ENCODE data around the gene NLGN1.

The NLGN1 gene

DNA sequence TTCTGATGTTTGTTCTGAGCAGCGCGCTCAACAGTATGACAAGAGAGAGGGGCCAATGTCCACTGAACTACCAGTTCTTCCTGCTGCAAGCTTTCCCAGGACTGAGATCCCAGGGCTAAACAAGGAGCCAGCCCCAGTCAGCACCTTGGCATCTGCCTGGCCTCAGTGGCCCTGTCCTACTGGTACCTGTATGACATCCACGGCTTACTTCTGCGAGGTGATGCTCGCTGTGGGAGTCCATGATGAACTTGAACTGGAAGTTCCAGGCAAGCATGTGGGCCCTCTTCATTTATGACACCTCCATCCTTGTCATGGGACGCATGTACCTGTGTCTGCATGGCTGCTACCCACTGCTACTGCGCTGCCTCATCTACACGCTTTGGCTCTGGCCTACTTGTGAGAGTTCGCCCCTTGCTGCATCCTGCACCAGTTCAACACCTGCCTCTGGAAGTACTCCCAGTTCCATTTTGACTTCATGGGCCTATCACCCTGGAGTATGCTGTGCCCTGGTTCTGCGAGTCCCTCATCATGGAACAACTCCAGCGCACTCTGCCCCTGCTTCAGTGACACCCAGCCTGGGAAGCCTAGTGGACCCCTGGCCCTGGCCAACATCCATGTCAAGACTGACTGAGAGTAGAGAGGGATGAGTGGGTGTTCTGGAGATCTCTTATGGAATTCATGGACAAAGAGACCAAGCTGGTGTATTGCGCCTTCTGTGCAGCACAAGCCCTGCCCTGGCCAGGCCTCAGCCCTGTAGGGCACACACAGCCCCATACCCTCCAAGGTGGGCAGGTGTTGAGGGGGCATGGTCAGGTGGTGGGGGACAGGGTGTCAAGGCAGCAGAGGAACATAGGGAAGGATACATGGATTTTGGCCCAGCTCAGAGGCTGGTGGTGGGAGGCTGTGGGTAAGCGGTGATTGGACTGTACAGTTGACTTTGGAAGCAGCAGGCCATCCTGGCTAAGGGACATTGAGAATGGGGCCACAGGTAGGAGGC lies 246.8 kb downstream of the NLGN1 start:
- no peak for DNase-seq

DNA sequence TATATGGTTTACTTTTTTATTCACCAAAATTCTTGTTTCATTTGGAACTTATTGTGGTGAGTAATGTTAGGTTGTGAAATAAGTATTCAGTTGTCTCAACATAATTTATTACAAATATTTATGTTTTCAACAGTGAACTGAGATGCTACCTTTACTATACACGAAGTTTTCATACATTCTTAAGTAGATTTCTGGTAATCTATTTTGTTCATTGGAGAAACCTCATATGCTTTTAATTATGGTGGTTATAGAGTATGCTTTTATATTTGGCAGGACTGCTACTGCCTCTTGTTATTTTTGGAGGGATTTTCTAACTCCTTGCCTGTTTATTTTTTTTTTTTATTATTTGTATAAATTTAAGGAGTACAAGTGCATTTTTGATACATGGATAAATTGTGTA lies 253.1 kb downstream of the NLGN1 start:
- DNase-seq = no peak

DNA sequence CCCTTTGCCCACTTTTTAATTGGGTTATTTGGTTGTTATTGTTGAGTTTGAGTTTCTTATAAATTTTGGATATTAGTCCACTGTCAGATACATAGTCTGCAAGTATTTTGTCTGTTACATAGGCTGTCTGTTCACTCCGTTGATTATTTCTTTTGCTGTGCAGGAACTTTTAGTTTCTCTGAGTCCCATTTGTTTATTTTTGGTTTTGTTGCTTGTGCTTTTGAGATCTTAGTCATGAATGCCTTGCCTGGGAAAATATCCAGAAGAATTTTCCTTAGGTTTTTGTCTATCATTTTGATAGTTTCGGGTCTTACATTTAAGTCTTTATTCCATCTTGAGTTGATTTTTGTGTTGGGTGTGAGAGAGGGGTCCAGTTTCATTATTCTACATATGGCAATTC lies 254.5 kb downstream of the NLGN1 start:
- DNase-seq = no peak

DNA sequence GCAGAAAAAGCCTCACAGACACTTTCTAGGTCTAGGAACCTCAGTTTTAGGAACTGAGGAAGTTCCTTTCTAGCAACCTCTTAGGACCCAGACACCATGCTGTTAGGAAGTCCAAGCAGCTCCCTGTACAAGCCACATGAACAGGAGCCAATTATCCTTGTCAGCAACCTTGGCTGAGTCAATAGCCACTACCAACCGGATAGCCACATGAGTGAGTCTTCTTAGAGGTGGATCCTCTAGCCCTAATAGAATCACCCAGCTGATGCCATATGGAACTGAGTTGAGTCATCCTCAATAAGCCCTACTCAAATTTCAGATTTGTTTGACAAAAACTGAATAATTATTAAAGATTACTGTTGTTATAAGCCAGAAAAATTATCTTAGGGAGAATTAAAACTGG lies 256.2 kb downstream of the NLGN1 start:
- peak; percentile 53 for DNase-seq

DNA sequence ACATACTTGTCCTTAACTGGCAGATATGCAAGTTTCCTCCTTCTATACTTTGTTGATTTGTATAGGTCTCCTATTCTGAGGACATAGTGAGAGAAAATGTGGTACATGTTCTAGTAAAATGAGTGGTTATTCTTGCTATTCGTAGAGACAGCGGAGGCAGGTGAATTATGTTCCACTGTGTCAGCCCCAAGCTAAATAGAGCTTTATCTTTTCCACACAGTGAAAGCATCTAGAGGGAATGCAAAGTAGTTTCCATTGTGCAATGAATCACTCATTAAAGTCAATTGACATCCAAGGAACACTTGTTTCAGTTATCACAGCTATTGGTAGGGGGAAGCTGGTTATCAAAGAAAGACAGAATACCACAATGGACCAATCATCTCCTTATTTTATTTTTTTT lies 262.4 kb downstream of the NLGN1 start:
- no peak for DNase-seq

DNA sequence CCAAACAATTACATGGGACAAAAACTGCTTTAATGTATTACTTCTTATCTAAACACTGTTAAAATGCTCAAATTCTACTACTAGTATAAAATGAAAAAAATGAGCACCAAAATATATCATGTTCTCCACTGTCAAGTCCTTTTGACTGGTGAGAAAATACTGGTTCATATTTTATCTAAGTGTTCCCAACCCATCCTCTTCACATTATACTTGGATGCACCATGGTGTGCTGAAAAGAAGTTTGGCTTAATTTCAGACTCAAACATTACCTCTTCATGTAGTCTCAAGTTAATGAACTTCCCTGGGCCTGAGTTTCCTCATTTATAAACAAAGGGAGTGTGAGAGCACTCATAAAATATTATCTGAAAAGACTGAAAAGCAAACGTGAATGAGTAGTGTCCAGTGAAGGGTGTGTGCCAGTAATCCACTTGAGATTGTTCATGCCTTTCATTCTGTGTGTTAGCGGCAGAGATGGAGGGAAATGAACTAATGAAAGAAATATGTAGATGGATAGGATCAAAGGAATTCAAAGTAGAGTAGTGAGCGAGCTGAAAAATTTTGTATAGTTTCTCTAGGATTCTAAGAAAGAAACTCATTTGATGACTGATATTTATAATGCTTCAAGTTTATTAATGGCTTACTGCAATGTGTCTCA lies 263.2 kb downstream of the NLGN1 start:
- peak; percentile 55 for DNase-seq

DNA sequence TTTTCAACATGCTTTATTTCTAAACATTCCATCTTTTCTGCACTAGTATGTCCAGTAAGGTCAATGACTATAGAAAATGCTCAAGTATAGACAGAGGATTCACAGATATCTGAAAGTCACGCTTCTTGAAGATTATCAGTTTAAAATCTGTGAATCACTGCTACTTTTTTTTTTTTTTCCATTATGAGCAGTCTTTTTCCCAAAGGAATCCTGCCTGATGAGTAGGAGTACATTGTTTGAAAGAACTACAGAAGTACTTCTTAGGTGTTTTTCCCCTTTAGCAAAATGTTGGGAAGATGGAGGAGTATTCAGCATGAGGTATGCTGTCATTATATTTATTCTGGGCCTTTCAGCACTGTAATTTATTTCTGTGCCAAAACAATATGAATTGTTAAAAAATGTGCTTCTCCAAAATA lies 266.2 kb downstream of the NLGN1 start:
- DNase-seq = no peak

DNA sequence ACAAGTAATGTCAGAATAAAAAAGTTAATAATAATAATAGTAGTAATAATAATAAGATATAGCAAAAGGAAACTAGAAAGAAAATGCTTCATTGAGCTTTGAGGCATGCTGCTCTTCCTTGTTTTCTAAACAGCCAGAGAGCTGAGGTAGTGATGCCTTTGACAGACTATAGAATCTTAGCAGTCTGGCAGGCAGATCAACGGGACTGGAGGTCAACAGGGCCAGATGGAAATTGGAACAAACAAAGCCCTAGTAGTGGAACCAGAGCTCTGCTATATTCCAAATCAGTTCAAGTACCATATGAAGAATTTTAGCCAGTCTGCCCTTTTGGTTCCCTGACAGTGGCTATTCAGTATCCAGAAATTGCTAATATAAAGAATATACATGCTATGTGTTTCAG lies 278.6 kb downstream of the NLGN1 start:
- DNase-seq = no peak

DNA sequence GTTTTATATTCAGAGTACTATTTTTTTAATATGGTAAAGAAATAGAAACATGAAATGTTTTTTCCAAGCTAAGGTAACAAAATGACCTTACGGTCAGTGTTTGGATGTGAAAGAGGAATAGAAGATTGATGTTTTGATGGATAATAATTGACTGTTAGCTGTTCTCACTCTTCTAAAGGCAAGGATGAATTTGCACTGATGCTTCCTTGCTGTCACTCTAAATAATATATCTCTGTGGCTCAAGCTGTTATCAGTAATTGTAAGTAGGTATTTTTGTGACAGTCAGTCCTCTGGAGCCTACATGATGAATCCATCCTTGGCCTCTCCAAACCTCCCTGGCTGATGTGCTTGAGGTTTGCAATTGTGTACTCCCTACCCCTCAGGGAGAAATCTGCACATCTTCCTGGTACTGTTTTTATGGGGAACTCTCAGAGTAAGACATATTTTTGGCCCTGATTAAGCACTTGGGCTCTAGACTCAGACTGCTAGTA lies 283.7 kb downstream of the NLGN1 start:
- no peak for DNase-seq

DNA sequence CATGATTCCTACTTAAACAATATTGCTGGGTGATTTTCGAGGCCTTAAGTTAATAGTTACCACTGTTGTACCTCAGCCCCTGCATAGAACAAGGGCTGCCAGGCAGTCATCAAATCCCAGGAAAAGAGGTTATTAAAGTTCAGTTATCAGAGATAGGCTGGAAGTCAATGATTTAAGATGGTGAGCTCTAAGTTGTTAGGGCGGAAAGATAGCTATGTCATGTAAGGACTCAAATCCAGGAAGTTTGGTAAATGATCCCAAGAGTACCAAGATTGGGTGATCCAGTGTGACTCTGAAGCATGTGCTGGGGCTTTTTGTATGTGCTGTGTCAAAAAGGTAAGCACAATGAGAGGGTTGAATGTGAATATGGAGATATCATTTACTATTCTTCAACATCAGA lies 287.9 kb downstream of the NLGN1 start:
- no peak for DNase-seq

DNA sequence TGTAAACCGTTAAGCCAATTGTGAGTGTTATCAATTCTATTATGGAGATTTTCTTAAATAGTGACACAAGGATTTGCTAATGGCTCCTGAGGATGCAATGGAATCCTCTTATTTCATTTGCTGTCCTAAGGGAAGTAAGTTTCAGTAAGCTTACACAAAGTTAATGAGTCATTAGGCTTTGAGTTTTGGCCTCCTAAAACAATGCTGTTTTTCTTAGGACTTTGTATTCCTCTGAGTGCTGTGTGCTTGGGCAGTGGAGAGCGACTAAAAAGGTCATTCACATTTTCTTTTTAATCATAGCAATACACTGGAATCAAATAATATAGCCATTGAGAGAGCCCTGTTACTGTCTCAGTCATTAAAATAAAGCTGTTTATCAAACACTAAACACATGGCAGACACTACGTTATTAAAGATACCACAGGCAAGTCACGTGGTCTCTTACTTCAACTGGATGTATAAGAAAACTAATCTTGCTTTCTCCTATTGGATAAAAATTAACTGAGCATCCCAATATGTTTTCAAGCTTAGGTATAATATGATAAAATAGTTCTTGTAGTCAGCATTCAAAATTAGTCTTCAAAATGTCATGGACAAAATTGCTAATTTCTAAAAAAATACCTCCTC lies 290.8 kb downstream of the NLGN1 start:
- no peak for DNase-seq

DNA sequence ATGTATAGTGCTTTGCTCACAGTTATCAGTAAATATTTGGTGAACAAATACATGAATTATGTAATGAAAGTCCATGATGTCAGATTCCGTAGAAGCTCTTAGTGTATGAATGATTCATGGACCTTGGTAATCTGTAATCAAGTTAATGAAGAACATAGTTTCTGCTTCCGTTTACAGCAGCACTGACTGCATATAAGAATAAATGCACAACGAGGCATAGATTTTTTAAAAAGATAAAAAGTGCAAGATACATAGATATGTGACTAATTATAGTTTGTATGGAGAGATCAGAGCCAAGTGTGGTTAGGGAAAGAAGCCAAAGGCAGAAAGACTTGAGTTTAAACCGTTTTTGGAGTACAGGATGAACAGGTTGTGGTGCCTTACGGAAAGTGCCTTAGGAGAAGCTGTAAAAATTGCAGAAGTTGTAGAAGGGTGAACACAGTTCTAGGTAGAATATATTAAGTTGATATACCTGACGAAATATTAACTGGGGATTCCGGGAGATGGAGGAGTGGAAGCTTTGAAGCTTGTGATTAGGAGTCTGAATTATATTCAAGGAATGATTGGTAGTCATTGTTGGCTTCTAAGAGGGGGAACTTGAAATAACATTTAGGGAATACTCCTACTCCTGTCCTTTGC lies 293.1 kb downstream of the NLGN1 start:
- DNase-seq = peak; percentile 4

DNA sequence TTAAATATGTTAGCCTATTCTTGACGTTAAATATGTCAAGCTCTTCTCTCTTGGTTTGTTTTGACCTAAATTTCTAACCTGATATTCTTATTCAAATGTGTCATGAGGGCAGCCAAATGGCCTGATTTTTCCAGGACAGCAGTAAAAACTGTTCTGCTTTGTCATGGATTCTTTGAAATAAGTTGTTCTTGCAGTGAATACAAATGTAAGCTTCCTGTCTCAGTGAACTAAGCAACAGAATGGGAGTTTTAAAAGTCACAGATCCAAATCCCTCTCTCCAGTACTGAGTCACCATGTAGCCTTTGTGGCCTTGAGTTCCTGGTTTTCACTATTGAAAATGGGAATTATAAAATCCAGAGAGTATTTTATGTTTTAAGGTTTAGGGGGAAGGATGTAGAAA lies 301.8 kb downstream of the NLGN1 start:
- no peak for DNase-seq

DNA sequence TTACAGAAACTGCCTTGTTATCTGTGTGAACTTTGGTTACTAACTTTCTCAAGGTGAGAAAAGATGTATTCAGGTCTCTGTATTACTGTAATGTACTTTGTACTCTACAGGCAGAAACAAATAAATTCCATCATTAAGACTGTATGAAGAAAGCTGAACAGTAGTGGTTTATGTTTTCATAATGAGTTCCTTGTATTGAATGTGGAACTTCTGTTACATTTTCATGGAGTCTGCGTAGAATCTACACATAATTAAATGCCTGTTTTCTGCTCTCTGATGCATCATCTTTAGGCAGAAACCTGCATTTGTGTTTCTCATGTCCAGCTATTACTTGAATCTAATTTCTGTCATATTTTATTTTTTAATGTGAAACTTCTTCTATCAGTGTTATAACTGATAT lies 302.8 kb downstream of the NLGN1 start:
- no peak for DNase-seq

DNA sequence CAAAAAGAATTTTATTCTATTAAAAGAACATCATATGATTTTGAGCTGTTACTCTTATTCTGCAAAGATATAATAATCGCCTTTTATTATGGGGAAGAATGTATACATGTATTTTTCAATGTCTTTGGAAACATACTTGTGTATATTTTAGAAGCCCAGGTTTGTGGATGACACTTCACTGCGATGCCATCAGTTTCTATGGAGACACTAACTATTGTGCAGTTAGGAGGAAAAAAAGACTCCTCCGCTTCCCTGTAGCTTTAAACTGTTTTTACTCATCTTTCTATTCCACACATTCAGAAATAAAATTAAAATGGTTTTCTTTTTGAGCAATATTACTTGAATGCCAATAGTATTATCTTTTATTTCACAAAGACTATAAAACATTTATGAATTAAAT lies 305.0 kb downstream of the NLGN1 start:
- DNase-seq = no peak

DNA sequence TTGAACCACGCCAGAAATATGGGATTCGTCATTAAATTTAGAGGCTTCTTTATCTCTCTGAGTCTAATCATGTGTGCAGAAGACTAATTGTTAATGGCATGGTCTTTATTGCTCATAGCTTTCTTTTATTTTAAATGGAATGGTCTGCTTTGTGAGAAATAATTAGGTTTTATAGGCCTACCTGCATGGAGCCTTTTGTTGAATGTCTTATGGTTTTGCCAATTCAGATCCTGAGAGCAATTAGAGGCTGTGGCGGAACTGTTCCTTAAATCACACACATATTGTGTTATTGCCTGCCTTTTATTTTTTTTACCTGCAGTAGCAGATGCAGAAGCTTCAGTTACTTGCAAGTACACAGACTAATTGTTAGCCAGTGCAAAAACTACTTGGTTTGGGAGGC lies 306.2 kb downstream of the NLGN1 start:
- no peak for DNase-seq

DNA sequence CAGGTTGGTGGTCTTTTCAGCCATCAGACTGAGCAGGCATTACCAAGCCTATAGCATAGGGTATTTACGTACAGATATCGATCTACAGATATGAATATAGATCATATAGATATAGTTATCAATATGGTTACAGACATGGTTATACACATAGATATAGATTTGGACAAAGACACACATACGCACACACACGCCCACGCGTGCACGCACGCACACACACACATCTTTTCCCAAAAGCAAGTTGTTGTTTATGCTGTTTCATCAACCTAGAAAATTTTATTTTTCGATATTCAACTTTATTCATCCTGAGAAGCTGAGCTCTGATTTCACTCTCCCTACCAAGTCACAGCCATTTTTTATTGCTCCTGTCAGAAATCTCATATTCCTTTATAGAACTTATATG lies 309.1 kb downstream of the NLGN1 start:
- no peak for DNase-seq

DNA sequence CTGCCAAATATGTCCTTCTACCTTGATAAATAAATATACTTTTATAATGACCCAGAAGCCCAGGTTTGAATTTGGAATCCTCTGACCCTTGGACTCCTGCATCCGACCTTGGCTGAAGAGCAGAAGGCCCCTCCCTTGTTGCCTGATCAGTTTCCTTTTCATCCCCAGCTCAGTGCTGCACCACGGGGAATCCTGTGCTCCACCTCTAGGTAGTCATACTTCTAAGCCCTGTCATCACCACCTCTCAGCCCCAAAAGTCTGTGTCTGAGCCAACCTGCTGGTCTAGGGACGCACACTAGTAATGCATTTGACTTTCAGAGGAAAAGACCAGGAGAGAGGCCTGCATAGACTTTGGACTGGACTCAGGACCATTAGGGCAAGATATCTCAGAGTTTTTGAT lies 310.6 kb downstream of the NLGN1 start:
- DNase-seq = no peak

DNA sequence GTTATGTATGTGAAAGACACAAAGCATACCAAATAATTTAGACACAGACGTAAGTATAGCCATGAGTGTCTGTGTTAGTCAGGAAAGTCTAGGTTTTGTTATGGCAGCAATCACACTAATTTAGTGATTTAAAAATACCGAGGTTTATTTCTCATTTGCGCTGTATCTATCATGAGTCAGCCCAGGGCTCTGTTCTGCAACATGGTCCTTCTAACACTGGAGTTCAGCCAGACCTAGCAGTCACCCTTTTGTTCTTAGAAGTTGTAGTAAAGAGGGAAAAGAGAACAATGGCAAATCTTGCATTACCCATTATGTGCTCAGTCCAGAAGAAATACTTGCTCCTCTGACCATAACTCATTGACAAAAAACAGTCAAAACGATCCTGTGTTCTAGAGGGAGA lies 311.5 kb downstream of the NLGN1 start:
- DNase-seq = no peak

DNA sequence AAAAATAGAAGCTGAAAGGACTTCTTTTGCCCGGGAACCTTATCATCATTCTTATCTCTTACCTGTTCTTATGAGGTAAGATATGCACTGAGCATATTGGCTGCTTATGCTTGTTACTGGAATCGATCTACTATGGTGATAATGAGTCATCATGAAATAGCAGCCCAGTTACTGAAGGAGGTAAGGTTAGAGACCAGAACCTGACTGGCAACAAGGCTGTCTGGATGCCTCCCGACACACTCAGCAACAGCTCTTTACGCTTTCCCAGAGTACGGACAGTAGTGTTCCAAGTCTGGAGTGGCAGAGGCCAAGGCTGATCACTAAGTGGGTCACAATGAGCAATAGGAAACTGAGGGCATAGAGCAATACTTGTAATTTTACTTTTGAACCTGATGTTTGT lies 314.1 kb downstream of the NLGN1 start:
- DNase-seq = no peak

DNA sequence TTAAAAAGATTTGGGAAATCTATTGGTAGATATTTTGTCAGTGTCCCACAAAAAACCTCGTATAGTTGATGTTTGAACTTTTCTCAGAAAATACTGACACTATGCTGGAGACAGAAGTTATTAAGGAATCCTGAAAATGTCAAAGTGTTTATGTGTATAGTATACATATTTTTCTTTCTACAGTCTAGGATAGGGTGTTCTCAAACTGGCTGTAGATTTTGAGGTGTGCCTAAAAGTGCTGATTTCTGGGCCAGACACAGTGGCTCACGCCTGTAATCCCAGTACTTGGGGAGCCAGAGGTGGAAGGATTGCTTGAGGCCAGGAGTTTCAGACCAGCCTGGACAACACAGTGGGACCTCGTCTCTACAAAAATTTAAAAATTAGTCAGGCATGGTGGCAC lies 322.0 kb downstream of the NLGN1 start:
- no peak for DNase-seq

DNA sequence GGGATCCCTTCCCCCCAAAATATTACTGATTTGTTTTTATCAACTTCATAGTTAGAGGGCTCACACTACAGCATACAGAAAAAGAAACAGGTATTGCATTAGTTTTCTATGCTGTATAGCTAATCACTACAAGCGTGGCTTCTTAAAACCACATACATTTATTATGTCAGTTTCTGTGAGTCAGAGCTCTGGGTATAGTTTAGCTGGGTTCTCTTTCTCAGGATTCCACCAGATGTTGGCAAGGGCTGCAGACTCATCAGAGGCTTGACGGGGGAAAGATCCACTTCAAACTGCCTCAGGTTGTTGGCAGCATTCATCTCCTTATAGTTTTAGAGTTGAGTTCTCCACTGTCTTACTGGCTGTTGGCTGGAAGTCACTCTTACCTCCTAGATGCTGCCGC lies 328.0 kb downstream of the NLGN1 start:
- DNase-seq = peak; percentile 45

DNA sequence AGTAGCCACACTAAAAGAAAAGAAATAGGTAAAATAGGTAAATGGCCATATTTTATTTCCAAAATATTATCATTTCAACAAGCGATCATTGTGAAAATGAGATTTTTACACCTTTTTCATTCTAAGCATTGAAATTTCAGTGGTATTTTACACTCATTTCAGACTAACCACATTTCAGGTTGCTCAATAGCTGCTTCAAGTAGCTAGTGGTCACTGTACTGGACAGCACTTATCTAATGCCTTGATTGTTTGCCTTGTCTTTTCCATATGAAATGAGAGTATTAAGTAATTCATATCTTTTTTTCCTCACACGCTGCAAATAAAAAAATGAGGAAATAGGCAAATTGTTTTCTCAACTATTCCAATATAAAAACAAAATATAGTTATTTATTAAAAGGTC lies 332.8 kb downstream of the NLGN1 start:
- no peak for DNase-seq

All from HCEC 1CT (cell line).